ENCODE measurements around the gene MPPE1.
A peak's percentile ranks its signal among the peaks of the same experiment; 100 is the strongest.
"Not testable (repeated sequence)": the region's sequence is repeated elsewhere in the genome, so short reads cannot be mapped to it uniquely, and the experiment has no call there.

The MPPE1 gene

DNA sequence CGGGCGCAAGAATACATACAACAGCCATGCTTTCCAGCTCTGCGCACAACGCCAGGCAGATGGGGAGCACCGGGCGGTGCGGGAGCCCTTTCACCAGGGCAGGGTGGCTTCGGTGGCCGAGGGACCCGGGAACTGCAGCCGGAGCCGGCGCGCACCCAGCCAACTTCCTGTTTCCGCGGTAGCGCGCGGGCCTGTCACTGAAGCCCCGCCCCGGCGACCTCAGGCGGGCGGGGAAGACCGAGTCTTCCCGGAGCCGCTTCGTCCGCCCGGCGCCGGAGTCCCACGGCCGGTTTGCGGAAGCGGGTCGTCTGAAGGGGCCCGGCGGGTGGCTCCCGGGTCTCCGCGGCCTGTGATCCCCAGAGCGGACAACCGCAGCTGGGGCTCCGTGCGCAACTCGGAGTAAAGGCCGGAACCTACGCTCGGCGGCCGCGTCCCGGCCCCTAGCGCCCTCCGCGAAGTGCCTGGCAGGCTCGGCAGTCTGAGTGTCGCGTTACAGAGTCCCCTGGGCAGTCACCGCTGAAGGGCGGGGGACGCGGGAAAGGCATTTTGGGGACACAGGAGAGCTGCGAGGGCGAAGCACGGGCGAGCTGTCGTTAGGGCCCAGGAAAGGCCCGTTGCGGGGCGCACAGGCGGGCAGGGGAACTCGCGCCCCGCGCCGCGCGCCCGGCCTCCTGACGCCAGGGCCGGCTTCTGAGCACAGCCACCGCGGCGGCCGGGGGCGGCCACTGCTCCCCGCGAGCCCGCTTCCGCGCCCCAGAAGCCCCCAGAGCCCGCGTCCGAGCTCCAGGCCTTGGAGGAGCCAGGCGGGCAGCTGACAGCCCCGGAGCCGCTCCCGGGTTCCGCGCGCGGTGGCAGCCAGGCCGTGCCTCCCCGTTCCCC lies at the start of gene MPPE1:
Gene MPPE1 (minus strand): TSS at position 136 of the 879 bp plus-strand sequence. CDS start 11,053 bp downstream, outside the sequence.
- DNase-seq, result peak; percentile 59 to 79 (median 68)

DNA sequence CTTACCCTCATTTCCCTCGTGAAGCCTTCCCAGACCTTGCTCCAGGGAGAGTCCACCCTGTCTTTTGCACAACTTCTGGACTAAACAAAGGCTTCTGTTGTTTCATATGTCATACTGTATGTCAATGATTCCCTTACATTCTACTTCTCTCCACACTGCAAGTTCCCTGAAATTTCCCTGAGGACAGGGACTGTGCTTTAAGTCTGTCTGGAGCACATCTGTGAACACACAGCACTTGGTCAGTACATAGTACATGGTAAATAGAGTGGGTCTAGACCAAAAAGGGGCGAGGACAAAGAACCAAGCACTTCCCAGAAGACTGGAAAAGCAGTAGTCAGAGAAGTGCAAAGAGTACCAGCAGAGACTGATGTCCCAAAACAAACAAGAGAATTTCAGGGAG lies 49.5 kb upstream of the MPPE1 start:
- no peak for DNase-seq

DNA sequence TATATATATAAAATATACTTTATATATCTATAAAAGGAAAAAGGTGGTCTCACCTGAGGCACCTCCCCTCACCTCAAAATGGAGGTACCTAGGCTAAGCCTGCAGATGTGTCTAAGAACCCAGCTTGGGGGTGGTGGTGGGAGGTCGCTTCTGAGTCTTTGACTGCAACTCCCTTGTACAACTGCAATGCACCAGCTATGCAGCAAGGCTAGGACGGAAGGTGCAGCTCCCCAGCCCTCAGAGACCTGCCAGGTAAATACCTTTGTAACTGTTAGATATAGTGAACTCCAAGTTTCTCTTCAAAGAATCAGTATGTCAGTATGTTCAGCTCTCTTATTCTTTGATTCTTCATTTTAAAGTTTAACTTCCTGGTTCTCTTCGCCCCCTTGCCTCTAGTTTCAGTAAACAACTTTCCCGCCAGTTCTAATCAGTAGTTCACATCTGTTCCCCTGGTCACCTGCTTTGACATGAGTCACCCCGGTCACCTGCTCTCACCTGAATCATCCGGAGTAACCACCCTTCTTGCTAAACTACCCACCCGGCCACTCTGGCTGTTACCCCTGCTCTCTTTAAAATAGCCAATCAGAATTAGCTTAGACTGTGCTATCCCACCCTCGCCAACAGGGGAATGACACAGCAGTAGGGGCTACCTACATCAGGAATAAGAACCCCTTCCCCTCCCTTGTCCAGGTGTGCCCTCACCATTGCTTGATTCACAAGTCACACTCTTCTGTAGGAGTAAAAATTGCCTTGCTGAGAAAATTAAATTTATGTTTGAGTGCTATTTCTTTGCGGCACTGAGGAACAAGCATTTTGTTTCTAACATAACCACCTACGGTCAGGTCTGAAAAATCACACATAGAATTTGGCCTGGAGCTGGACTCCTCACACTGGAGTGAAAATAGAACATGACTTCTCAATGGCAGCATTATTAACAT lies 48.5 kb upstream of the MPPE1 start:
- no peak for DNase-seq

GRCh38 chr18:11955239-11956029 lies 47.3 kb upstream of the MPPE1 start:
- no peak for DNase-seq

DNA sequence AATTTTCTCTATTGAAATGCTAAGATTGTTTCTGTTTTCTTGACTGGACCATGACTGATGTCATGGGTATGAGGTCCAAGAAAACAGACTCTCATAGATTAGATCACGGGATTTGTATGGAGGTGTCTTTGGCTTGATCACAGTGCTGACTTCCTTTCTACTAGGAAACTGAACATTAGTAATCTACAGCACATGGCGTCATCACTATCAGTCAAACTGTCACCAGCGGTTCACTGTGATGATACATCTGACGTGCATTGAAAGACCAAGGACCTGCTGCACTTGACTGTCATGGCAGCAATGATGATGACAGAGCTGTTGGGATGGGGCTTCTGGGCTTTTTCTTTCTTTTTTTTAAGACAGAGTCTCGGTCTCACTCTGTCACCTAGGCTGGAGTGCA lies 45.0 kb upstream of the MPPE1 start:
- DNase-seq, result no peak

DNA sequence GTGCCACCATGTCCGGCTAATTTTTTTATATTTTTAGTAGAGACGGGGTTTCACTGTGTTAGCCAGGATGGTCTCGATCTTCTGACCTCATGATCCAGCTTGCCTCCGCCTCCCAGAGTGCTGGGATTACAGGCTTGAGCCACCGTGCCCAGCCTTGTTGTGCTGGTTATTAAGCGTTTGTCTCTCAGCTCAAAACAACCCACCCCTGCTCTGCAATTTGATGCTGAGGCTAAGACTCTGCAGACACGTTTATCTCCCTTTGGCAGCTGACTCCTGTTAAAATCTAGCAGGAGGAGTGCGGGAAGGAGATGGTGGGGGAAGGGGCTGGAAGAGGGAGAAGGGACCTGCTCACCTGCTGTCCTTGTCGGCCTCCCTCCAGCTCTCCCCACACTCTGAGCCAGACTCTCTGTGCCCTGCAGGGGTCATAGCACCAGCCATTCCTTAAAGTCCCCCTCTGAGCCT lies 43.3 kb upstream of the MPPE1 start:
- DNase-seq, result no peak

GRCh38 chr18:11950824-11951223 lies 42.7 kb upstream of the MPPE1 start:
- no peak for DNase-seq

- no peak for DNase-seq
Observed at GRCh38 chr18:11948852-11949523, 40.9 kb upstream of the MPPE1 start.

GRCh38 chr18:11947214-11948191 lies 39.4 kb upstream of the MPPE1 start:
- DNase-seq, result peak; percentile 4 to 33 (median 10)

DNA sequence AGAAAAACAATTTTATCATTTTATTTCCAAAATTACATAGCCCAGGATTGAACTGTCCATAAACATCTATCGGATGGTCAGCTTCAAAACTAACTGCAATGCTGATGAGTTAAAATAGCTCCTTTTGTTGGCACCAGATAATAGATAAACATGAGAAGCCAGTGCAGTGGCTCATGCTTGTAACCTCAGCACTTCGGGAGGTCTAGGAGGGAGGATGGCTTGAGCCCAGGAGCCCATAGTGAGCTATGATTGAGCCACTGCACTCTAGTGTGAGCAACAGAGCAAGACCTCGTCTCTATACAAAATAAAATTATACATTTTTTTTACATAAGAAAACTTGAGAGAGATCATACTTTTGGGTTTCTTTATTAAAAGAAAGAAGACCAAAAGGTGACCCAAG lies 38.6 kb upstream of the MPPE1 start:
- no peak for DNase-seq

GRCh38 chr18:11945834-11946659 lies 37.9 kb upstream of the MPPE1 start:
- DNase-seq, result not testable (repeated sequence)

DNA sequence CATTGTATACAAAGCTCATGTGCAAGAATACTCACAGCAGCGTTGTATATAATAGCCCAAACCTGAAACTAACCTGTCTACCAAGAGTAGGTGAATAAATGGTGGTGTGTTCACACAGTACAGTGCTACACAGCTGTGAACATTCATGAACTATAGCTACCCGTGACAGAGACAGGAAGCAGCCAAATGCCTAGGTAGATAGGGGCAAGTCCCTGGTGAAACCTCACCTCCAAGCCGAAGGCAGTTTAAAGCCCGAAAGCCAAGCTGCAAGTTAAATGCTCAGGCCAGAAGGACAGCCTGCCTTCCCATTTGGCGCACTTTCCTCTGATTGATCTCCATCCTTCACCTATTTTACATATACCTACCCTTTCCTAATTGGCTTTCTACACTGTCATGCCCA lies 36.7 kb upstream of the MPPE1 start:
- no peak for DNase-seq

GRCh38 chr18:11944252-11944651 lies 36.1 kb upstream of the MPPE1 start:
- DNase-seq, result no peak

DNA sequence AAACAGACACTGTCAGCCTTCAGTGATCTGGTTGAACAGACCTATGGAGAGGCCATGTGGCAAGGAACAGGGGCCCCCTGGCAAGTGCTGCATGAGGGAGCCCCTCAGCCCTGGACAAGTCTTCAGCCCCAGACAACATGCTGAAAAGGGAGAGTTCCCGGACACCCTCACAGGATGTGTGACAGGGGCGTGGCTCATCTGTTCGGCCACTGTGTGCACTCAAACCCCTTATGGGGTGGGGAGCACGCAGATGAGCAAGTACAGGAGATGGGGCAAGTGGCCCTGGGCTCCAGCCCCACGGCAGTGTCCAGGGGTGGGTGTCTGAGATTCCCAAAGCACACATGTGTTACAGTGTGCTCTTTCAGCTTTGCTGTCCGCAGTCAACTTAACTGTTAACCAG lies 35.4 kb upstream of the MPPE1 start:
- DNase-seq, result no peak

GRCh38 chr18:11940956-11941355 lies 32.8 kb upstream of the MPPE1 start:
- DNase-seq, result no peak

DNA sequence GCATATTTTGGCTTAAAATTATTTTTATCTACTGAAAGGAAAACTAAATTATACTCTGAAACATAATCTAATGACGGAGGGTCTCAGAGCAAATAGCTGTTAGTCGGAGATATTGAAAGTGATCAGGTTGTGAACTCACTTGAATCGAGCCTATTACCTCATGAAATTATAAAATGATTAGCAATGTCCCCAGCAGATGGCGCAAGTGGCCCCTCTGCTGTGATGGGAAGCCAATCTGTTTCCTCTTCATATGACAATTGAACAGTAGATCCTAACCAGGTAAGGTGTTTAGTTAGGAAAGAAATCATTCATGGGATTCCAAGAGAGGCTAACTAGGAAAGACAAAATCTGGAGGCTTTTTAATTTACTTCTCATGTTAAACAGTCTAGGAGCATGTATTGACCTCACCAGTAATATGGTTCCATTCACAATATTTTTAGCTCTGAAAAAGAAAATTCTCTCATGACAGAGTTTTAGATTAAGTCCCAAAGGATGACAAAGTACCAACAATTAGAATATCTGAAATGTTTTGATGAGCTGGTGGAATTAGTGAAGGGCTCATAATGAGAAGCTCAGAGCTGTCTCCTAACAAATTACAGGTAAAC lies 29.9 kb upstream of the MPPE1 start:
- peak; percentile 21 to 71 (median 50) for DNase-seq

GRCh38 chr18:11932393-11932792 lies 24.3 kb upstream of the MPPE1 start:
- no peak for DNase-seq

- no peak for DNase-seq
Observed at GRCh38 chr18:11927497-11927896, 19.4 kb upstream of the MPPE1 start.

DNA sequence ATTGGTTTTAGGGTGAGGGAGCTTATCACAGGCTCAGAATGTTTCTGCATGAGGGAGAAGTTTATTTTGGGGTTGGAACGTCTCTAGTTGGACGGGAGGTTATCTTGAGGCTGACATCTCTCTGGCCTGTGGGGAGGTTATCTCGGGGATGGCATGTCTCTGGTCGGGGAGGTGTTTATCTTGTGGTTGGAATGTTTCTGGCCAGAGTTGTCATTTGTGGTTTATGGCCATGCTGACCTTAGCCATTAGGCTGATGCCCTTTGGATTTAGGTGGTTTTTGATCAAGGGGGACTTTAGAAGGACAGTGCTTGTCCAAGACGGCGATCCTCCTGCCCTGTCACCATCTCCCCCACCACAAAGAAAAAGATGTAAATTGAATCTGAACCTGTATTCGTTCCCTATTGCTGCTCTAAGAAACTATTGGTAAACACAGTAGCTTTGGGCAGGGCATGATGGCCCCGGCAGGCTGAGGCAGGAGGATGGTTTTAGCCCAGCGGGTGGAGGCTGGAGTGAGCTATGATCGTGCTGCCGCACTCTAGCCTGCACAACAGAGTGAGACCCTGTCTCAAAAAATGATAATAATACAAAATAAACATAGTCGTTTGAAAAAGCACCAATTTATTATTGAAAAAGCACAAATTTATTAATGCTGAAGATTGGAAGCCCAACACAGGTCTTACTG lies 17.8 kb upstream of the MPPE1 start:
- no peak for DNase-seq

All from activated naive CD4-positive, alpha-beta T cell (primary cell).